Activated B cell treated with CpG ODN at 0.5 μM for 24 hours (primary cell): ENCODE measurements around the gene KRT14. TPM values are rescaled to one million over a fixed set of nuclear protein-coding genes. Genes with fewer than 3 reads are reported as not detected.

ENCODE experiments used
- ATAC-seq: fragments of 200-7000 bp; cut with Tn5 transposase; one replicate; pipeline ENCODE4 v1.10.0; 2021; ENCODE audit warnings: low read depth, mild to moderate bottlenecking, moderate library complexity
- CTCF ChIA-PET: fragments of 350-600 bp; sonication (Branson Sonifier 250); formaldehyde crosslinking; loops from one replicate; lab custom pipeline; 2021; ENCODE audit warnings: antibody characterized with exemption; lab: Charles Lee
- POLR2A ChIA-PET: fragments of 350-600 bp; sonication (Branson Sonifier 250); formaldehyde crosslinking; loops from one replicate; lab custom pipeline; 2021; ENCODE audit warnings: antibody characterized with exemption; lab: Charles Lee
- DNase-seq: peaks from one replicate; pipeline ENCODE4 v3.0.0; 2022
- H3K27ac Mint-ChIP-seq: one replicate; pipeline ENCODE4 v1.8.0; 2020; ENCODE audit warnings: mixed read lengths
- H3K27me3 Mint-ChIP-seq: one replicate; pipeline ENCODE4 v1.8.0; 2021; ENCODE audit warnings: mixed read lengths
- H3K36me3 Mint-ChIP-seq: one replicate; pipeline ENCODE4 v1.8.0; 2021; ENCODE audit warnings: low read depth, mixed read lengths
- H3K4me1 Mint-ChIP-seq: one replicate; pipeline ENCODE4 v1.8.0; 2021; ENCODE audit warnings: mixed read lengths
- H3K4me3 Mint-ChIP-seq: one replicate; pipeline ENCODE4 v1.8.0; 2020; ENCODE audit warnings: mild to moderate bottlenecking, mixed read lengths
- H3K9me3 Mint-ChIP-seq: one replicate; pipeline ENCODE4 v1.8.0; 2020; ENCODE audit warnings: mixed read lengths
- CTCF ChIP-seq: fragments of 200-600 bp; IDR thresholded peaks from one replicate; pipeline ENCODE4 v1.8.0; 2022; ENCODE audit warnings: antibody characterized with exemption, mild to moderate bottlenecking
- intact Hi-C: fragments of 100-400 bp; cut with micrococcal nuclease; formaldehyde crosslinking; loops from one replicate; pipeline ENCODE4 v1.15.1; 2024
- total RNA-seq: library from RNA; stranded (reverse); gene quantifications from 2 replicates; pipeline ENCODE4 v1.2.3, GENCODE V29; 2022

KRT14 gene
- total RNA-seq, 1 donor from 2014 or later = not detected

- peaks cover 40% of the 10 kb centered on the region for H3K27me3 Mint-ChIP-seq
Observed at GRCh38 chr17:41575336-41575735, 11.4 kb downstream of the KRT14 start.

GRCh38 chr17:41571561-41572434 lies 14.9 kb downstream of the KRT14 start, which contains the start of gene KRT9:
KRT9 (minus strand) TSS chr17:41572059; CDS start chr17:41571992, 67 bp downstream.
- ChIA-PET CTCF (interaction anchor here (0.8 kb wide), 1 partner anchor 23 kb away, joined by 4 read pairs; no protein-coding TSS in a partner anchor), POLR2A (no interaction called here)
- peaks cover 3% of the 10 kb centered on the region for H3K4me1 Mint-ChIP-seq
- no peak for ATAC-seq
- H3K9me3 Mint-ChIP-seq = peaks cover 6% of the 10 kb centered on the region
- DNase-seq = no peak
- H3K27ac Mint-ChIP-seq = no peak within 1 kb of the TSS
- intact Hi-C loops = no loop called here
- H3K36me3 Mint-ChIP-seq = no peaks in the 10 kb centered on the region
- H3K4me3 Mint-ChIP-seq = no peak within 1 kb of the TSS
- peaks cover 23% of the 10 kb centered on the region for H3K27me3 Mint-ChIP-seq
- TF ChIP-seq CTCF = no peak

More at GRCh38 chr17:41575336-41575735, 11.4 kb downstream of the KRT14 start:
- Mint-ChIP-seq H3K4me3 (no peak overlapping the region), H3K36me3 (no peaks in the 10 kb centered on the region), H3K27ac (no peak overlapping the region), H3K9me3 (no peaks in the 10 kb centered on the region), H3K4me1 (no peaks in the 10 kb centered on the region)
- intact Hi-C loops = no loop called here
- TF ChIP-seq CTCF = no peak
- ChIA-PET POLR2A (no interaction called here), CTCF (no interaction called here)
- ATAC-seq = no peak
- DNase-seq = no peak

GRCh38 chr17:41567317-41567716 lies 19.4 kb downstream of the KRT14 start:
- ChIA-PET POLR2A (no interaction called here), CTCF (interaction anchor here (1.3 kb wide), 1 partner anchor 18 kb away, joined by 5 read pairs; no protein-coding TSS in a partner anchor)
- Mint-ChIP-seq H3K9me3 (peaks cover 6% of the 10 kb centered on the region), H3K27ac (peak overlapping the region; percentile 54), H3K4me3 (no peak overlapping the region), H3K36me3 (no peaks in the 10 kb centered on the region), H3K4me1 (peaks cover 3% of the 10 kb centered on the region), H3K27me3 (peaks cover 17% of the 10 kb centered on the region)
- DNase-seq (no peak), ATAC-seq (no peak)
- intact Hi-C loops = no loop called here
- no peak for TF ChIP-seq CTCF

GRCh38 chr17:41565338-41565737 lies 21.4 kb downstream of the KRT14 start:
- ChIA-PET POLR2A (no interaction called here), CTCF (interaction anchor here (1.8 kb wide), 1 partner anchor 16 kb away, joined by 5 read pairs; no protein-coding TSS in a partner anchor)
- H3K27me3 Mint-ChIP-seq = peaks cover 25% of the 10 kb centered on the region
- peaks cover 3% of the 10 kb centered on the region for H3K4me1 Mint-ChIP-seq
- peaks cover 6% of the 10 kb centered on the region for H3K9me3 Mint-ChIP-seq
- DNase-seq (no peak), ATAC-seq (no peak)
- no peaks in the 10 kb centered on the region for H3K36me3 Mint-ChIP-seq
- no peak for TF ChIP-seq CTCF
- intact Hi-C loops = no loop called here
- no peak overlapping the region for H3K4me3 Mint-ChIP-seq
- H3K27ac Mint-ChIP-seq = no peak overlapping the region

GRCh38 chr17:41563607-41564170 lies 23.0 kb downstream of the KRT14 start:
- intact Hi-C loops = no loop called here
- no peak overlapping the region for H3K4me3 Mint-ChIP-seq
- ATAC-seq = no peak
- H3K27ac Mint-ChIP-seq = no peak overlapping the region
- ChIA-PET POLR2A (no interaction called here), CTCF (interaction anchor here (0.6 kb wide), 1 partner anchor 14 kb away, joined by 3 read pairs; no protein-coding TSS in a partner anchor)
- peaks cover 3% of the 10 kb centered on the region for H3K4me1 Mint-ChIP-seq
- no peaks in the 10 kb centered on the region for H3K36me3 Mint-ChIP-seq
- peaks cover 6% of the 10 kb centered on the region for H3K9me3 Mint-ChIP-seq
- DNase-seq = no peak
- H3K27me3 Mint-ChIP-seq = peaks cover 31% of the 10 kb centered on the region
- no peak for TF ChIP-seq CTCF
